GM12801 (cell line): ENCODE measurements around the gene IQGAP2.

ENCODE experiments used
- CTCF ChIP-seq: IDR thresholded peaks from one replicate; pipeline ENCODE4 v1.5.1; 2011; ENCODE audit warnings: control low read depth; ENCODE audit not compliant: insufficient read length; ENCODE audit errors: extremely low read depth

IQGAP2 gene

GRCh38 chr5:76570153-76570552 is 167.1 kb downstream of the IQGAP2 start:
- no peak for TF ChIP-seq CTCF

GRCh38 chr5:76571559-76571958 is 168.5 kb downstream of the IQGAP2 start:
- no peak for TF ChIP-seq CTCF

GRCh38 chr5:76576450-76576849 is 173.4 kb downstream of the IQGAP2 start:
- TF ChIP-seq CTCF, result no peak

GRCh38 chr5:76576996-76577395 is 173.9 kb downstream of the IQGAP2 start:
- no peak for TF ChIP-seq CTCF

GRCh38 chr5:76579166-76579937 is 176.3 kb downstream of the IQGAP2 start:
- no peak for TF ChIP-seq CTCF

GRCh38 chr5:76580981-76581380 is 177.9 kb downstream of the IQGAP2 start:
- no peak for TF ChIP-seq CTCF

- no peak for TF ChIP-seq CTCF
Measured at GRCh38 chr5:76582230-76583162, 179.4 kb downstream of the IQGAP2 start.
